CD4-positive, alpha-beta T cell treated with Interleukin-17A for 1 hour (primary cell): ENCODE results near the gene PNLIPRP3.

ENCODE experiments used
- DNase-seq: peaks from one replicate; pipeline ENCODE4 v3.0.0-alpha.2; 2020

Gene PNLIPRP3

GRCh38 chr10:116451711-116452337, 24.2 kb downstream of the PNLIPRP3 start:
- DNase-seq: no peak

- no peak for DNase-seq
Observed at GRCh38 chr10:116452338-116452720, 24.7 kb downstream of the PNLIPRP3 start.

GRCh38 chr10:116457488-116457887, 29.8 kb downstream of the PNLIPRP3 start:
- DNase-seq: no peak

- no peak for DNase-seq
Observed at GRCh38 chr10:116460219-116460618, 32.6 kb downstream of the PNLIPRP3 start.

DNA sequence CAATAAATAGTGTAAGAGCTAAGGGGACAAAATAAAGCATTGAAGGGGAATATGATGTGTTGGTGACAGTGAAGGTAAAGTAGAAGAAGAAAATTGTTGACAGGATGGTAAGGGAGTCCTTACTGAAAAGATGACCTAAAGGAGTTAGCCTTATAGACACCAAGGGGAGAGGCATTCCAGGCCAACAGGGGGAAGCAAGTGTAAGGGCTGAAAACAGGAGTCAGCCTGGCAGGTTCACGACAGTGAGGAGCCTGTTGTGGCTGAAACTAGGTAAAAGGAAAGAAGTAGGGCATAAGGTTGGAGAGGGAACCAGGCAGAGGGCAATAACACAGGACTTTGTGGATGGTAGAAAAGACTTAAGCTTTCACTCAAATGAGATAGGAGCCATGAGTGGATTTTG, 34.0 kb downstream of the PNLIPRP3 start:
- no peak for DNase-seq

- no peak for DNase-seq
Observed at GRCh38 chr10:116464257-116464656, 36.6 kb downstream of the PNLIPRP3 start.

GRCh38 chr10:116465546-116465945, 37.9 kb downstream of the PNLIPRP3 start:
- no peak for DNase-seq

DNA sequence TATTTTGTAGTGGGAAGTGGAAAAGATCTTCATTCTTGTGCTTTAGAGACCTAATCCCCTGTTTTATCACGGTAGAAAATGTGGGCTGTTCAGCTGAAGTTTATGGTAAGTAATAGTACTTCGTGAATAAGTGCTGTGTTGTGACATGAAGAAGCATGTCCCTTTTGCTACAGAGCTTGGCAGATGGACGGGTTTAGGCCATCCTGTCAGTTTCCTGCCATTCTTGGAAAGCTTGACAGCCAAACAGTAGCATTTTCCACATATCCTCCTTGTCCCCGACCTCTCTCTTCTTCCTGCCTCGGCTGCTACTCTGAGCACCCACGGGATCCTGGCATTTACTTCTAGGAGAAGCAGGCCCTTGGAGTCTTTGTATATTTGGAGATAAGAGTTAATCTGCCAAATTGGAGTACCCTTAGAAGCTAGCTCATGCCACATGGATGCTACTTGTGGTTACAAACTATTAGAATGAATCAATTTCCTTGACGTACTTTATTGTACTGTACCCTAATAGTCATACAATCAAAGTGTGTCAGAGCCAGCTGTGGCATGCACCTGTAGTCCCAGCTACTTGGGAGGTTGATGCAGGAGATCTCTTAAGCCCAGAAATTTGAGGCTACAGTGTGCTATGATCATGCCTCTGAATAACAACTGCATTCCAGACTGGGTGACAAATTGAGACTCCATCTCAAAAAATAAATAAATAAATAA, 39.2 kb downstream of the PNLIPRP3 start:
- no peak for DNase-seq

- DNase-seq: no peak
Observed at GRCh38 chr10:116469437-116469836, 41.8 kb downstream of the PNLIPRP3 start.

GRCh38 chr10:116470071-116470470, 42.4 kb downstream of the PNLIPRP3 start:
- DNase-seq: no peak

DNA sequence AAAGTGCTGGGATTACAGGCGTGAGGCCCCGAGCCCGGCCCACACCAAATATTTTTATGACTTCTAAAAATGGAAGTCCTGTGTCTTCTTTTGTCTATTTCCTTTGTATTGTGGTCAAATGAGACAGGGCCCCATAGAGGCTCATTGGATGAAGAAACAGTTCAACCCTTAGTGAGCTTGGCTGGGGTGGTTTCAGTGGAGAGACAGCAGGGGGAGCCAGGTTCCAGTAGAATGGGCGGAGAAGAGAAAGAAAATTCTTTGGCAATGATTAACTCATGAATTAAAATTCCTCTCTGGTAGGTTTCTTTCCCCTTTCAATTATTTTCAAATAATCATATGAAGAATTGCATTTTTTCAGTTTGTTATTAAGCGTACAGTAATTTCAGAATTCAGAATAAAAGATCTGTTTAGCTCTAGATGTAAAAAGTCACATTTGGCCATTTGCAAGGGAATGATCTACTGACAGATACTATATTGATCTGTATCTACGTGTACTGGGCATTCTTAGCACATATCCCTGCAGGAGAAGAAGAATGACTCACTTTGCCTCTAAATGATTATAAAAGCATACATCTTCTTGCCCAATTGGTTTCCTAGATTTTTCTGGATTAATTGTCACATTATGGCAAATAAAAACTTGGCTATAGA, 43.2 kb downstream of the PNLIPRP3 start:
- DNase-seq: no peak

DNA sequence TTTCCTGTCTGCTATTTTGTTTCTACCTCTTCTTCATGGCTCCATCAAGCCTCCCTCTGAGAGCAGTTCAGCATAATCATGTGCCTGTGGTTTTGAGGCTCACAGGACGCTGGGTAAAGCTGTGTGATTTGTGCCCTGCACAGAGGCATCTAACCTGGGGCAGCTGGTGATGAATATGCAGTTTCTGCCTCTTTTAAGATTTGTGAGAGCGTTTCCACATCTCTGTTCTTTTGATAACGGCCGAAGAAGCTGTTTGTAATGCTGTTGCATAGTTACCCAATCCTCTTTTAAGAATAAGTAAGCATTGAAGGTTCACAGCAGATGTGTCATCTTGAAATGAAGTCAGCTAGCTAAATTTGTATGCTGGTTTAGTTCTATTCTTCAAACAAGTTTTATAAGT, 45.2 kb downstream of the PNLIPRP3 start:
- DNase-seq: no peak

- no peak for DNase-seq
Observed at GRCh38 chr10:116475866-116476265, 48.2 kb downstream of the PNLIPRP3 start.

- DNase-seq: no peak
Observed at GRCh38 chr10:116476461-116476860, 48.8 kb downstream of the PNLIPRP3 start.

GRCh38 chr10:116477986-116478664, 50.5 kb downstream of the PNLIPRP3 start:
- DNase-seq: no peak

- DNase-seq: no peak
Observed at GRCh38 chr10:116486770-116487448, 59.3 kb downstream of the PNLIPRP3 start.

DNA sequence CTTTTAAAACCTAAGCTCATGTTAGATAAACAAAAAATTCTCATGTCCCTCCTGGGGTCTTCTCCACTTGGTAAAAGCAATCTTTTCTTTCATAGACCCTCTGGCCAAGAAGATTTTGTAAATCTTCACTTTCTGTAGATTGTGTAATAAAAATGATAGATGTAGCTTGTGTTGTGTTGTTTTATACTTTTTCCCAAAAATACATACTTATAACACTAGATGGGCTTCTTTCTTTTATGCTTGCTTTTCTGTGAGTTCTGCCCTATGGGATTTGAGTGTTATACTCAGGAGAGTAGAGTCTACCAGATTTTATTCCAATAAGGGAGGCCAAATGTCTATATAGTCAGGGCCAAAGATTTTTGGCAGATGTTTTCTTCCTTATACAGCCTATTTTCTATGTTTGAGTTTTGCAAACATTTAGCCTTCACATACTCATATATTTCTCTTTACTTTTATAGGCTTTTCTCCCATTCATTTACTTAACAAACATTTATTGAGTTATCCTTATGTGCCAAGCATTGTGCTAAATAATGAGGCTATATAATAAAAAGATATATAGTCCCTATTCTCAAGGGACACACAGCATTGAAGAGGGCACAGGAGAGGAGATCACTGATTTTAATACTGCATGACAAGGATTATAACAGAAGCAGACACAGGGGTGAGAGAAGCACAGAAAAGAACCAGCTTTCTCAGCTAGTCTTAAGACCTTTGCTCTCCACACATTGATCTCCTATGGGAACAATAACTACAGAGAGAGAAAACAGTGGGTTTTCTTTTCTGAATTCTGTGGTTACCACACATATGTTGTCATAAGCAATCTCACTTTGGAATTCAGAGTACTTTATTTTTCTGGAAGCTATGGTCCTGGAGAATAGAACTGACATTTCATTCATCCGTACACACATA, 60.1 kb downstream of the PNLIPRP3 start:
- no peak for DNase-seq

DNA sequence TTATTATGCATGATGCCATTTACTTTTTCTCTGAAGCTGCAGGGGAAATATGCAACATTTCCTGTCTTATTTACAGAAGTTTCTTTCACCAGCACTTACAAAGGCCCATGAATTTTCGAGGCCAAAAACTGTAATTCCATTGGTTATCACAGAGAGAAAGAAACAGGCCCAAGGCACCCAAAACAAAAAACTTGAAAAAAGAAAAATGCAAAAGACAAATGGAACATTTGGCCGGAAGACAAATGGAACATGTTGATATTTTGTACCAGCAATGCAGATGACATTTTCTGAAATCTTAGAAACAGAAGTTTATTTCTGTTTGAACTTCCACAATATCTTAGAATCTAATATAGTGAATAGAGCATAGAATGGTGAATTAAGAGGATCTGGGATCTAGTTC, 61.8 kb downstream of the PNLIPRP3 start:
- DNase-seq: no peak

DNA sequence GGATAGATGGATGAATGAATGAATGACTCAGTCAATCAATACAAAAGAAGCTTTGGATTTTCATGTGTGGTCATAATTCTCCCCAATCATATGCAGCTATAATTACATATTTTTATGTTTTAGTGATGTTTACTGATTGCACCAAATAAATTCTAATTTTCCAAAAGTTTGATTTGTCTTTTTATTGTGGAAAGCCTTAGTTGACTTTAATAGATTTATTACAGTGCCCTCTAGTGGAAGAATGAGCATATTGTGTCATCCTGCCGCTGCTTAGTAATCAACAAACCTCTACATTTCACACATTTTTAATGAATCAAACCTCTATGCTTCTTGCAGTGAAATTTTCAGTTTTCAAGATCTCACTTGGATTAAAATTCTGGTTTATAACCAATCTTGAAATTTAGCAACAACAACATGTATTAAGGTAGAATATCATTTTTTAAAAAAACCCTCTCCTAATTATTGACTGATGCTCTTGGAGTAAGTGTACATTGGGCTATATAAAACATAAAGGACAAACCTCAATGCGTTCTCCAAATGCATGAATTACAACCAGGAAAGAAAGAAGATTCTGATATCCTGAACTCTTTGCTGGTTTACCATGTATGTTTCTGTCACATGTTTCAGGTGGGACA, 62.5 kb downstream of the PNLIPRP3 start:
- peak; percentile 12 for DNase-seq

DNA sequence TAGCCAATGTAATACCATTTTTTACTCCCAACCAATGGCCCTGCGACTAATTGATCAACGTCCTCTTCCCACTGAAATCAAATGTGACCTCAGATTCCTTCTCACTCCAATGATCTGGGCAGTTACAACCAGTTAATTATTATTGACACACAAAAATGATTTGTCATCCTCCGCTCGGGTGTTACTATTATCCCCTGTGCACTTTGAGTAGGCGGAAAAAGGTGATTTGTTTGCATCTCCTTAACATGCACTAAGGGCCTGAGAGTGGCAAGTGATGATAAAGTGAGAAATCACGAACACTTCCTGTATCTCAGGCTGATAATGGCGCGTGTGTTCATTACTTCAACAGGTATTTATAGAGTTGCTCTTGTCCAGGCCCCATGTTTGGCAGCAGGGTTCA, 77.1 kb downstream of the PNLIPRP3 start:
- DNase-seq: no peak

DNA sequence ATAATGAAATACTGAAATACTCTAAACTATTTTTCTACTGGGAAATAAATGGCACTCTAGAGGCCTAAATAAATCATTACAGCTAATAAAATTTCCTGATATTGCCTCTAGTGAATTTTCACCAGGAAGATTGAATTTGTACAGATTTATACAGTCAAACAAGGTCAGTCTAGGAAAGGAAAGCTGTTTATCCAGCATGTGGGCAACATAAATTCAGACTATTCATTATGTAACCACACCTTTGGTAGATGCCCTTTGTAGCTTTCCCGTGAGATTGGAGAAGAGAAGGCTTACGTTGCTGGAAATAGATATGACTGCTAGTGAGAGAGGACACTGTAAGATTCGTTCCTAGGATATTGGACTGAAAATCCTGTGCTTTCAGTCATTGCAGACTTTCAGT, 82.9 kb downstream of the PNLIPRP3 start:
- DNase-seq: no peak

DNA sequence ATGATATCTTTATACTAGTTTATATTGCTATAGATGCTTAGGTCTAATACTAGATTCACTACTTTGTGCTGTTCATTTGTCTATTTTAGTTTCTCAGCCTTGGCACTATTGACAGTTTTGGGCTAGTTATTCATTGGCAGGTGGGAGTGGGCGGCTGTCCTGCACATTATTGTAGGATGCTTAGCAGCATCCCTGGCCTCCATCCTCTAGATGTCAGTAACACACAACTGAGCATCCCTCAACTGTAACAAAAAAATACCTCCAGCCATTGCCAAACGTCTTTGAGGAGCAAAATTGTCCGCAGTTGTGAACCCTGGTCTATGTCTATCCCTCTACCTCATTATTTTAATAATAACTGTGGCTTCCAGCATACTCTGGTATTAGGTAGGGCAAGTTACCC, 83.7 kb downstream of the PNLIPRP3 start:
- no peak for DNase-seq
